CD4-positive, alpha-beta T cell (primary cell): ENCODE measurements around the gene CCDC9B. TPM values are rescaled to one million over a fixed set of nuclear protein-coding genes. Genes with fewer than 3 reads are reported as not detected.

Experiments
- ATAC-seq: fragments of 200-7000 bp; cut with Tn5 transposase; one replicate; pipeline ENCODE4 v1.10.0; 2022; ENCODE audit warnings: mild to moderate bottlenecking; ENCODE audit not compliant: poor library complexity
- CTCF ChIA-PET: fragments of 350-600 bp; sonication (Branson Sonifier 250); formaldehyde crosslinking; loops from one replicate; lab custom pipeline; 2021; ENCODE audit warnings: antibody characterized with exemption, inconsistent platforms; lab: Charles Lee
- POLR2A ChIA-PET: fragments of 350-600 bp; sonication (Branson Sonifier 250); formaldehyde crosslinking; loops from one replicate; lab custom pipeline; 2021; ENCODE audit warnings: antibody characterized with exemption, inconsistent platforms; lab: Charles Lee
- DNase-seq, 14 experiments: peaks; one replicate each; pipeline ENCODE4 v3.0.0-alpha.2; 2013 to 2020; ENCODE audit warnings: mixed read lengths in 2 of 14
- H3K27ac ChIP-seq, 2 donors: one replicate each; pipeline versions ENCODE4 v1.5.1 to v1.7.0; 2013; ENCODE audit warnings: low read length in 2 of 2, low read depth in 1 of 2, mild to moderate bottlenecking in 1 of 2
- H3K27me3 ChIP-seq, 2 experiments: 1 replicate in 1 of 2; 2 replicates in 1 of 2; pipeline versions ENCODE4 v1.6.1 to v1.7.0; 2013; ENCODE audit warnings: low read length in 2 of 2, control low read depth in 1 of 2, mild to moderate bottlenecking in 1 of 2, moderate library complexity in 1 of 2; ENCODE audit not compliant: insufficient read depth in 2 of 2, control insufficient read depth in 1 of 2
- H3K36me3 ChIP-seq: one replicate; pipeline ENCODE4 v1.6.1; 2013; ENCODE audit warnings: low read length, control low read depth; ENCODE audit not compliant: insufficient read depth
- H3K4me1 ChIP-seq: one replicate; pipeline ENCODE4 v1.6.1; 2013; ENCODE audit warnings: low read length, control low read depth; ENCODE audit not compliant: insufficient read depth
- H3K4me3 ChIP-seq: one replicate; pipeline ENCODE4 v1.5.1; 2013; ENCODE audit warnings: mild to moderate bottlenecking, low read length, moderate library complexity
- H3K9me3 ChIP-seq, 2 experiments: 1 replicate in 1 of 2; 2 replicates in 1 of 2; pipeline versions ENCODE4 v1.6.1 to v1.7.0; 2013; ENCODE audit warnings: low read length in 2 of 2, mild to moderate bottlenecking in 2 of 2, control low read depth in 1 of 2, moderate library complexity in 1 of 2; ENCODE audit not compliant: control insufficient read depth in 1 of 2, insufficient read depth in 1 of 2
- H3K27ac Mint-ChIP-seq: one replicate; pipeline ENCODE4 v1.8.0; 2020; ENCODE audit warnings: mixed read lengths
- H3K27me3 Mint-ChIP-seq: one replicate; pipeline ENCODE4 v1.8.0; 2021; ENCODE audit warnings: mixed read lengths
- H3K36me3 Mint-ChIP-seq: one replicate; pipeline ENCODE4 v1.8.0; 2021; ENCODE audit warnings: low read depth, mixed read lengths
- H3K4me1 Mint-ChIP-seq: one replicate; pipeline ENCODE4 v1.8.0; 2021; ENCODE audit warnings: low read depth, mixed read lengths
- H3K4me3 Mint-ChIP-seq: one replicate; pipeline ENCODE4 v1.8.0; 2020; ENCODE audit warnings: mild to moderate bottlenecking, mixed read lengths
- H3K9me3 Mint-ChIP-seq: one replicate; pipeline ENCODE4 v1.8.0; 2020; ENCODE audit warnings: mixed read lengths
- CTCF ChIP-seq: fragments of 200-600 bp; IDR thresholded peaks from one replicate; pipeline ENCODE4 v1.8.0; 2022; ENCODE audit warnings: antibody characterized with exemption, mild to moderate bottlenecking
- intact Hi-C, 2 experiments: fragments of 100-400 bp; cut with DNase I in 1 of 2; cut with micrococcal nuclease in 1 of 2; formaldehyde crosslinking; loops; one replicate each; pipeline versions ENCODE4 v1.15.1 to v1.9.0; 2023 to 2025; cut with DNase I, micrococcal nuclease
- total RNA-seq, 174 experiments: library from RNA in 2 of 174; stranded (reverse) in 2 of 174; gene quantifications; one replicate each; pipeline ENCODE4 v1.2.3 and lab custom pipeline; 2021 to 2026

CCDC9B gene
- total RNA-seq, 2 experiments from 2014 or later, result 1.0 to 1.5 TPM

GRCh38 chr15:40282869-40283614 is 57.7 kb downstream of the CCDC9B start, which contains the start of gene ANKRD63:
TSS of gene ANKRD63 (minus strand) at chr15:40283064. CDS start at chr15:40282586, 478 bp downstream.
- Histone ChIP-seq H3K27me3 (peaks cover 24 to 36% of the 10 kb centered on the region in 2 experiments), H3K4me1 (peaks cover 23% of the 10 kb centered on the region), H3K27ac (no peak within 1 kb of the TSS), H3K36me3 (peaks cover 14% of the 10 kb centered on the region), H3K4me3 (peak within 1 kb of the TSS; percentile 50), H3K9me3 (peaks cover 0 to 8% of the 10 kb centered on the region in 2 experiments)
- intact Hi-C loops, result loop anchor here in 1 of 2 experiments (5.0 kb wide), 1 partner anchor 39 kb away; the partner anchor contains the start of gene INAFM2
- Mint-ChIP-seq H3K27ac (no peak within 1 kb of the TSS), H3K27me3 (peaks cover 30% of the 10 kb centered on the region), H3K9me3 (no peaks in the 10 kb centered on the region), H3K4me3 (peak within 1 kb of the TSS; percentile 69), H3K4me1 (peaks cover 4% of the 10 kb centered on the region), H3K36me3 (peaks cover 6% of the 10 kb centered on the region)
- ChIA-PET POLR2A (interaction anchor here (0.9 to 3.1 kb wide), 3 partner anchors 24 to 171 kb away, joined by 3 to 28 read pairs (median 5); partner anchors contain the start of genes INAFM2 and PLCB2), CTCF (interaction anchor here (1.0 to 3.4 kb wide), 8 partner anchors 8 to 176 kb away, joined by 3 to 15 read pairs (median 4); partner anchors contain the start of genes INAFM2, IVD and PLCB2)
- ATAC-seq (peak; percentile 80), DNase-seq (peak in 11 of 14 experiments; percentile 11 to 65 (median 35))
- TF ChIP-seq CTCF, result no peak

- Mint-ChIP-seq H3K27ac (no peak overlapping the region), H3K4me1 (peaks cover 4% of the 10 kb centered on the region), H3K4me3 (peak overlapping the region; percentile 69), H3K36me3 (no peaks in the 10 kb centered on the region), H3K9me3 (no peaks in the 10 kb centered on the region), H3K27me3 (peaks cover 32% of the 10 kb centered on the region)
- Histone ChIP-seq H3K36me3 (peaks cover 8% of the 10 kb centered on the region), H3K4me1 (peaks cover 23% of the 10 kb centered on the region), H3K27me3 (peaks cover 31 to 44% of the 10 kb centered on the region in 2 experiments), H3K4me3 (peak overlapping the region; percentile 50), H3K27ac (no peak overlapping the region), H3K9me3 (peaks cover 0 to 12% of the 10 kb centered on the region in 2 experiments)
- POLR2A ChIA-PET, result interaction anchor here (0.9 to 3.1 kb wide), 3 partner anchors 25 to 172 kb away, joined by 3 to 28 read pairs (median 5); partner anchors contain the start of genes INAFM2 and PLCB2
- ATAC-seq (peak; percentile 72), DNase-seq (peak; percentile 18 to 75 (median 48))
- peak; percentile 69 for TF ChIP-seq CTCF
- CTCF ChIA-PET, result interaction anchor here (1.0 to 3.4 kb wide), 7 partner anchors 8 to 123 kb away, joined by 3 to 15 read pairs (median 4); partner anchors contain the start of genes INAFM2, IVD and PLCB2
- intact Hi-C loops, result loop anchor here in 1 of 2 experiments (5.0 kb wide), 1 partner anchor 40 kb away; the partner anchor contains the start of gene INAFM2
Measured at GRCh38 chr15:40282147-40282868, 58.4 kb downstream of the CCDC9B start.

GRCh38 chr15:40281801-40282146 is 59.0 kb downstream of the CCDC9B start:
- no peak for DNase-seq
- Histone ChIP-seq H3K27me3 (peaks cover 32 to 44% of the 10 kb centered on the region in 2 experiments), H3K9me3 (peaks cover 0 to 12% of the 10 kb centered on the region in 2 experiments), H3K36me3 (peaks cover 2% of the 10 kb centered on the region), H3K27ac (no peak overlapping the region), H3K4me3 (peak overlapping the region; percentile 50), H3K4me1 (peaks cover 23% of the 10 kb centered on the region)
- no peak for TF ChIP-seq CTCF
- H3K27me3 Mint-ChIP-seq, result peaks cover 32% of the 10 kb centered on the region
- H3K4me1 Mint-ChIP-seq, result peaks cover 4% of the 10 kb centered on the region
- H3K4me3 Mint-ChIP-seq, result no peak overlapping the region
- POLR2A ChIA-PET, result interaction anchor here (3.1 kb wide), 1 partner anchor 25 kb away, joined by 28 read pairs; the partner anchor contains the start of gene PLCB2
- H3K36me3 Mint-ChIP-seq, result no peaks in the 10 kb centered on the region
- H3K27ac Mint-ChIP-seq, result no peak overlapping the region
- H3K9me3 Mint-ChIP-seq, result no peaks in the 10 kb centered on the region
- CTCF ChIA-PET, result interaction anchor here (3.4 kb wide), 1 partner anchor 26 kb away, joined by 15 read pairs; the partner anchor contains the start of gene PLCB2
- no peak for ATAC-seq
- intact Hi-C loops, result loop anchor here in 1 of 2 experiments (5.0 kb wide), 1 partner anchor 41 kb away; the partner anchor contains the start of gene INAFM2
